Colonic mucosa (tissue), 4 donors: ENCODE results near the gene SUSD4. TPM values are rescaled to one million over a fixed set of nuclear protein-coding genes. Genes with fewer than 3 reads are reported as not detected.

Experiments used
- DNase-seq: peaks from one replicate; pipeline ENCODE4 v3.0.0-alpha.2; 2020
- H3K27ac ChIP-seq: fragments of 200-600 bp; one replicate; pipeline ENCODE4 v1.8.0; 2021
- H3K27me3 ChIP-seq: fragments of 200-600 bp; one replicate; pipeline ENCODE4 v1.8.0; 2021
- H3K36me3 ChIP-seq: fragments of 200-600 bp; one replicate; pipeline ENCODE4 v1.8.0; 2021
- H3K4me1 ChIP-seq: fragments of 200-600 bp; one replicate; pipeline ENCODE4 v1.8.0; 2021; ENCODE audit warnings: mild to moderate bottlenecking
- H3K4me3 ChIP-seq: fragments of 200-600 bp; one replicate; pipeline ENCODE4 v1.8.0; 2021
- H3K9ac ChIP-seq, 2 donors: one replicate each; pipeline ENCODE4 v1.7.0; 2013; ENCODE audit warnings: control low read depth in 2 of 2, low read depth in 2 of 2, low read length in 2 of 2
- H3K9me3 ChIP-seq: fragments of 200-600 bp; one replicate; pipeline ENCODE4 v1.8.0; 2021
- intact Hi-C: fragments of 100-400 bp; cut with DNase I; formaldehyde crosslinking; loops from one replicate; pipeline ENCODE4 v1.14.1; 2022
- total RNA-seq, 2 donors: library from RNA; stranded (reverse); fragmentation: NEBNext Ultra II Directional in 1 of 2; extraction: Animal tissue kit (Norgen Biotek cat#: 25700) in 1 of 2; gene quantifications; one replicate each; pipeline ENCODE4 v1.2.1, GENCODE V29; 2021
- TF ChIP-seq, protein P1 (sequence below): fragments of 200-600 bp; IDR thresholded peaks from one replicate; pipeline ENCODE4 v1.8.0; 2022; ENCODE audit warnings: antibody characterized with exemption, mild to moderate bottlenecking
- donor health status: healthy.
- donor health status: DM: no; HTN: no; CAD: no.
- donor health status: DM: no; HTN: no; CAD: no.

The SUSD4 gene
- total RNA-seq, 2 donors from 2014 or later = 0.15 to 0.37 TPM

DNA sequence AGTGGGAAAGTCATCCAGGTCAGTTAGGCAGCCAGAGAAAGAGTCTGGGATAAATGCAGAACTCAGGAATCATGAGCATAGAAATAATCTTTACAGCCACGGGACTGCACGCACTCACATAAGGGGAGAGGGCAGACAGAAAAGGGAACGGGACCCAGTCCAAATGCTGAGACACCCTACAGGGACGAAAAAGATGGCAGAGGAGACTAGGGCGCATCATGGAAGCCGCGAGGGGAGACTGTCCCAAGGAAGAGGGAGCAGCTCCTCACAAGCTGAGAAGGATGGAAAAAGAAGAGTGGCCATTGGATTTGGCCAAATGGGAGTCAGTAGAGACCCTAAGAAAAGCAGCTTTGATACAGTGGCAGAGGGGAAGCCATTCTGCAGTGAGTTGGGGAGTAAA is 118.0 kb downstream of the SUSD4 start:
- TF ChIP-seq, protein P1, sequence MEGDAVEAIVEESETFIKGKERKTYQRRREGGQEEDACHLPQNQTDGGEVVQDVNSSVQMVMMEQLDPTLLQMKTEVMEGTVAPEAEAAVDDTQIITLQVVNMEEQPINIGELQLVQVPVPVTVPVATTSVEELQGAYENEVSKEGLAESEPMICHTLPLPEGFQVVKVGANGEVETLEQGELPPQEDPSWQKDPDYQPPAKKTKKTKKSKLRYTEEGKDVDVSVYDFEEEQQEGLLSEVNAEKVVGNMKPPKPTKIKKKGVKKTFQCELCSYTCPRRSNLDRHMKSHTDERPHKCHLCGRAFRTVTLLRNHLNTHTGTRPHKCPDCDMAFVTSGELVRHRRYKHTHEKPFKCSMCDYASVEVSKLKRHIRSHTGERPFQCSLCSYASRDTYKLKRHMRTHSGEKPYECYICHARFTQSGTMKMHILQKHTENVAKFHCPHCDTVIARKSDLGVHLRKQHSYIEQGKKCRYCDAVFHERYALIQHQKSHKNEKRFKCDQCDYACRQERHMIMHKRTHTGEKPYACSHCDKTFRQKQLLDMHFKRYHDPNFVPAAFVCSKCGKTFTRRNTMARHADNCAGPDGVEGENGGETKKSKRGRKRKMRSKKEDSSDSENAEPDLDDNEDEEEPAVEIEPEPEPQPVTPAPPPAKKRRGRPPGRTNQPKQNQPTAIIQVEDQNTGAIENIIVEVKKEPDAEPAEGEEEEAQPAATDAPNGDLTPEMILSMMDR = no peak
- Histone ChIP-seq H3K36me3 (no peaks in the 10 kb centered on the region), H3K9me3 (no peaks in the 10 kb centered on the region), H3K9ac (no peak overlapping the region), H3K4me3 (no peak overlapping the region), H3K27ac (no peak overlapping the region), H3K27me3 (no peaks in the 10 kb centered on the region), H3K4me1 (no peaks in the 10 kb centered on the region)
- intact Hi-C loops = no loop called here
- DNase-seq = no peak

DNA sequence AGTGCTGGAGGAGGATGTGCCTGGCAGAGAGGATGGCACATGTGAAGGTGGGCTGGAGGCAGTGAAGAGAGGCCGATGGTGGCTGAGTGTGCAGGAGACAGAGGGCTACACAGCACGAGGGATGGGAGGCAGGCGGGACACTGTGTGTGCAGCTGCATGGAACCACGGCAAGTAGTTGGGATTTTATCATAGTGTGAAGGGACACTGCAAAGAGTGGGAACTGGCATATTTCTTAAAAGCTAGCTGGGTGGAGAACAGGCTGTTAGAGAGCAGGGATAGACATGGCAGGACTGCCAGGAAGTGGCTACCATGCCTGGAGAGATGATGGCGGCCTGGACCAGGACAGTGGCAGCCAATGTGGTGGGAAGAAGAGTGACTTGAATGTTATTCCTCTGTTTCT is 118.6 kb downstream of the SUSD4 start:
- TF ChIP-seq, protein P1 = no peak
- intact Hi-C loops = no loop called here
- H3K9me3 ChIP-seq = no peaks in the 10 kb centered on the region
- H3K36me3 ChIP-seq = no peaks in the 10 kb centered on the region
- no peak overlapping the region for H3K27ac ChIP-seq
- no peak overlapping the region for H3K9ac ChIP-seq
- no peaks in the 10 kb centered on the region for H3K4me1 ChIP-seq
- H3K4me3 ChIP-seq = no peak overlapping the region
- no peaks in the 10 kb centered on the region for H3K27me3 ChIP-seq
- no peak for DNase-seq

DNA sequence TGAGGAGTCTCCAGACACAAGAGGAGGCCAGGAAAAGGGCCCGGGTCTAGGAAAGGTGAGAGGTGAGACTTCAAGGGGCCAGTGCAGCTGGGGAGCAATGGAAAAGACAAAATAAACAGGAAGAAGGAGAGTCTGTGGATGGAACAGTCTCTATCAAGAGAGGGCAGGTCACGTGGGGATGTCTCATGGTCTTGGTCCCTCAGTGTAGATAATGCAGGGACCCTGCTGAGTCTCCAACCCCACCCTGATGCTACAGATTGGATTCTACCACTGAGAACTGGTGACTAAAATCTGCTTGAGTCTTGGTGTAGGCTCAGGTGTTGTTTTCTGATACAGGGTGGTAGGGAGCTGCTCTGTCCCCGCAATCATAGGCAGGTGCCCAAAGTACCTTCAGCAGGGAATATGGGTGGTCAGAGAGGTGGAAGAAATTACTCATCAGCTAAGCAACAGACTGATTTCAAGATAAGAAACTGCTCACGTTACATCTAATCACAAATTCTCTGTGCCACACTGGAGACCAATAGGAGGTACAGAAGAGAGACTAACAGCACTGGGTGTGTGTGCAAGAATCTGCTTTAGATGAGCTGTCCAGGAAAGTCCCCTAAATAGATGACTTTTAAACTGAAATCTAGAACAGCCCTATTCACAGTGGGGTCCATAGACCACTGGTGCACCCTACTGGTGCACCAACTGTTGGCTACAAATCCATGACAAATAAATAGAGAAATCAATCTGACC is 119.4 kb downstream of the SUSD4 start:
- H3K4me1 ChIP-seq = no peaks in the 10 kb centered on the region
- H3K36me3 ChIP-seq = no peaks in the 10 kb centered on the region
- no peak overlapping the region for H3K9ac ChIP-seq
- H3K9me3 ChIP-seq = no peaks in the 10 kb centered on the region
- H3K27ac ChIP-seq = no peak overlapping the region
- DNase-seq = no peak
- TF ChIP-seq, protein P1 = no peak
- H3K4me3 ChIP-seq = no peak overlapping the region
- intact Hi-C loops = no loop called here
- H3K27me3 ChIP-seq = no peaks in the 10 kb centered on the region

DNA sequence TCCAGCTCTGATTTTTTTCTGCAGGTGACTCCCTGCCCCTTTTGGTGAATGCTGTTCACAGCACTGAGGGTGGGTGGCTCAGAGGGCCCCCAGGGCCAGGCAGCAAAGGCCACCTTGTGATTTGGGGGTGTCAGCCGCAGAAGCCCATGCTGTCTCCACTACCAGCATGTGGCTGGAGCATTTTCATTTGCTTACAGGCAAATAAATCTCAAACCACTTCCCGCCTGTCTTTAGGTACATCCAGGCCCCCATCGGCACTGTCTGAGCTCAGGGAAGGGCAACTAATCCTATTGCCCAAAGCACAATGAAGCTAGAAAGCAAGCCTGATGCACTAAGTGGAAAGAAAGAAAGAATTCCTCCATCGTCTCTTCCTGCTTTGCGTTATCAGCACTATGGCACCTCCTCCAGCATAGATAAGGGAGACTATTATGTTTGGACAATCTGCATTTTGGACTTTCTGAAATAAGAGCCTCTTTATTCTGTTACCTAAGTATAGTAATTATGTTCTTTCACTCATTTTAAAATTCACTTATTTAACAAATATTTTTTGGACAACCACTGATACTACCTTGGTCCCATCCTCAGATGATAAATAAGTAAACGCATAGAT is 120.4 kb downstream of the SUSD4 start:
- H3K4me1 ChIP-seq = no peaks in the 10 kb centered on the region
- H3K27ac ChIP-seq = no peak overlapping the region
- TF ChIP-seq, protein P1 = no peak
- no peak overlapping the region for H3K9ac ChIP-seq
- intact Hi-C loops = no loop called here
- H3K27me3 ChIP-seq = no peaks in the 10 kb centered on the region
- H3K9me3 ChIP-seq = no peaks in the 10 kb centered on the region
- no peaks in the 10 kb centered on the region for H3K36me3 ChIP-seq
- no peak for DNase-seq
- H3K4me3 ChIP-seq = no peak overlapping the region

DNA sequence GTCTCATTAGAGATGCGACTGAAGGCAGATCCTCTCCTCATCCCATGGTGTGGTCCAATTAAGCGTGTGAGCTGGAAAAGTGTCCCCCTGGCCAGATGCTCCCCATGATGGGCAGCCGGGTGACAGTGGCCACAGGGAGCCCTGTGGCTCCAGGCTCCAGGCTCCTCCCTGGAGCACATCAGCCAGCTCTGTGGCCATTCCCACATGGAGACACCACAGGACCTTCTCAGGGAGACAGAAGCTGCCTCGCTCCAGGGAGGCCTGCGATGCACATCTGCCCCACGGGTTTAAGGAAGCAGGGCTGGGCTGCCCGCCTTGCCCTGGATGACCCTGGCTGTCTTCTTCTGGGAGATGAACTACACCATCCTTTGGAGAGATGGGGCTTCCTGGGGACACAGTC is 121.0 kb downstream of the SUSD4 start:
- Histone ChIP-seq H3K9me3 (no peaks in the 10 kb centered on the region), H3K27me3 (no peaks in the 10 kb centered on the region), H3K4me1 (no peaks in the 10 kb centered on the region), H3K27ac (no peak overlapping the region), H3K36me3 (no peaks in the 10 kb centered on the region), H3K4me3 (no peak overlapping the region), H3K9ac (no peak overlapping the region)
- intact Hi-C loops = no loop called here
- DNase-seq = no peak
- TF ChIP-seq, protein P1 = no peak
